Muscle layer of duodenum (tissue), 2 donors: ENCODE results near the gene SNCB.

ENCODE experiments used
- H3K27ac ChIP-seq: one replicate; pipeline ENCODE4 v1.7.0; 2013; ENCODE audit warnings: mild to moderate bottlenecking, low read length
- H3K27me3 ChIP-seq: one replicate; pipeline ENCODE4 v1.7.0; 2013; ENCODE audit warnings: low read depth, mild to moderate bottlenecking, control low read depth, low read length
- H3K36me3 ChIP-seq, 2 donors: one replicate each; pipeline ENCODE4 v1.7.0; 2013; ENCODE audit warnings: low read length in 2 of 2, control low read depth in 1 of 2, mild to moderate bottlenecking in 1 of 2; ENCODE audit not compliant: insufficient read depth in 2 of 2, control insufficient read depth in 1 of 2
- H3K4me1 ChIP-seq, 2 donors: one replicate each; pipeline ENCODE4 v1.7.0; 2013; ENCODE audit warnings: low read length in 2 of 2, mild to moderate bottlenecking in 2 of 2, control low read depth in 1 of 2, moderate library complexity in 1 of 2; ENCODE audit not compliant: insufficient read depth in 2 of 2, control insufficient read depth in 1 of 2
- H3K4me3 ChIP-seq, 2 donors: one replicate each; pipeline ENCODE4 v1.7.0; 2013; ENCODE audit warnings: low read length in 2 of 2, low read depth in 1 of 2, mild to moderate bottlenecking in 1 of 2
- H3K9me3 ChIP-seq, 2 donors: one replicate each; pipeline ENCODE4 v1.7.0; 2013; ENCODE audit warnings: low read length in 2 of 2, control low read depth in 1 of 2, mild to moderate bottlenecking in 1 of 2; ENCODE audit not compliant: control insufficient read depth in 1 of 2
- donor health status: healthy.

The SNCB gene

GRCh38 chr5:176648474-176649194 lies 18.3 kb upstream of the SNCB start:
- Histone ChIP-seq H3K27me3 (no peaks in the 10 kb centered on the region), H3K27ac (no peak overlapping the region), H3K36me3 (peaks cover 5 to 11% of the 10 kb centered on the region in 2 donors), H3K9me3 (no peaks in the 10 kb centered on the region), H3K4me1 (peaks cover 6 to 14% of the 10 kb centered on the region in 2 donors), H3K4me3 (peak overlapping the region; percentile 71 to 80)

DNA sequence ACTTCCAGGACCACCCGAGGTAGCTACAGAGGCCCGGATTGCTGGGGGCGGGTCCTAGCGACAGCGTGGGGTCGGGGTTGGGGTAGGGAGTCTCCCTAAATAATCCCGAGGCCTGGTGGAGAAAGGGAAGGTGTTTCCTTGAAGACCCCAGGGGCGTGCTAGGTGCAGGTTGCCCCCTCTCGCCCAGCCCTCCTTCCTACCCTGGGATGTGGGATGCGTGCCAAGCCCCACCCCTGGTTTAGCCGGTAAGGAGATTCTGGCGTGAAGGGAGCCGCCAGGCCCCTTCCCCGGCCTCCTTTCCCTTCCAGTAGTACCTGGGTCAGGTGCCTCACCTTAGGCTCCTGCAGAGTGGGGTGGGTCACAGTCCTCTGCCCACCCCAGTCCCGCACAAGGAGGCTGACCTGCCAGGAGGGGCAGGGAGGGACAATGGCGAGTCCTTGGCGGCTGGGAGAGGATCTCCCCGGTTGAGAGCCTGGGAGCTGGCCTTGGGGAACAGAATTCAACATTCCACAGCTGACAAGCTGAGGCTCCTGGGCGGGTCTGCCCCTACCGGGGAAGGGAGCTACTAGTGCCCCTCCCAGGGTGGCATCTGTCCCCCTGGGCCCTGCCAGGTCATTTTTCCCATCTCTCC lies 17.6 kb upstream of the SNCB start:
- Histone ChIP-seq H3K27ac (no peak overlapping the region), H3K4me1 (peaks cover 6 to 14% of the 10 kb centered on the region in 2 donors), H3K9me3 (no peaks in the 10 kb centered on the region), H3K27me3 (no peaks in the 10 kb centered on the region), H3K36me3 (peaks cover 0 to 5% of the 10 kb centered on the region in 2 donors), H3K4me3 (peak overlapping the region; percentile 71 to 80)

- Histone ChIP-seq H3K4me1 (peaks cover 6 to 14% of the 10 kb centered on the region in 2 donors), H3K27me3 (no peaks in the 10 kb centered on the region), H3K4me3 (peak within 1 kb of the TSS; percentile 71 to 80), H3K9me3 (no peaks in the 10 kb centered on the region), H3K27ac (peak within 1 kb of the TSS; percentile 23), H3K36me3 (no peaks in the 10 kb centered on the region)
These were observed 16.9 kb upstream of the SNCB start, which contains the start of gene TSPAN17 for GRCh38 chr5:176647030-176647842. Gene TSPAN17 (plus strand): TSS chr5:176647484. CDS start chr5:176647616, 132 bp downstream.

DNA sequence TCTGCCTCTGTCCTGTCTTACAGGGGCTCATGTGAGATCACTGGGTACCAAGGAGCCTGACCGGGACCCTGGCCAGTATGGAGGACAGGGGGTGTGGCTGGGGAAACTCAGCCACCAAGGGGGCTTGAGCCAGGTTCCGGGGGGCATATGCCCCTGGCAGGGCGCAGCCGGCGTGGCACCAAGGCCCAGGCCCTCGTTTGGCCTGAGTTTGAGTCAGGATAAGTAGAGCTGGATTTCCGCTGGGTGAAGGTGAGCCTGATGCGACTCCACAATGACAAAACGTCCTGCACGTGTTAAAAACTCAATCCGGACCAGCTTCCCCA lies 16.3 kb upstream of the SNCB start:
- Histone ChIP-seq H3K36me3 (no peaks in the 10 kb centered on the region), H3K27me3 (no peaks in the 10 kb centered on the region), H3K9me3 (no peaks in the 10 kb centered on the region), H3K4me1 (peaks cover 6 to 14% of the 10 kb centered on the region in 2 donors), H3K4me3 (peak overlapping the region; percentile 64 to 80), H3K27ac (peak overlapping the region; percentile 23)

DNA sequence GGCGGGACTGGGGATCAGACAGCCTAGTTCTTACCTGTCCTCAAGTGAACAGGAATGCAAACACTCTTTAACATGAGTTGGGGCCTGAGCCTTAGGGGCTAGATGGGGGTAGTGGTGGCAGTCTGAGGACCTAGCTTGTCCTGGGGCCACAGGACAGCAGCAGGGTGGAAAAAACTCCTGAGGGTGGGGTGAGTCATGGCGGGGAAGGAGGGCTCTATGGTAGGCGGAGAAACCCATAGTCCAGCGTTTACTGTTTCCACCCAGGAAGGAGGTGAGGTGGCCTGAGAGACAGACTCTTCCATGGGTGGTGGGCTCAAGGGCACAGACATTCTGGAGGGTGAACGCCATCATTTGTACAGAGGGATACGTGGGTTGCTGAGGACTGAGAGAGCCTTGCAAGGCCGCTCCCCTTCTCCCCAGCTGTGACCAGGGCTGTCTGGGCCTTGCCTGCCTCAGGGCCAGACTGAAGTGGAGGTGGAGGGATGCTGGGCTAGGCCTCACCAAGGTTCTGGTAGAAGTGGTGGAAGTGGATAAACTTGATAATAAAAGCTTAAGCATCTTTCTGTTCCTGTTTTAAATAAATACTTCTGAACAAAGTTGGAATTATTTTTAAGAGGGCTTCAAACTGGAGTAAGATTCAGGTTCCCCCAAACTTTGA lies 15.8 kb upstream of the SNCB start:
- H3K36me3 ChIP-seq = no peaks in the 10 kb centered on the region
- H3K4me1 ChIP-seq = peaks cover 6 to 14% of the 10 kb centered on the region in 2 donors
- H3K27me3 ChIP-seq = no peaks in the 10 kb centered on the region
- H3K4me3 ChIP-seq = peak overlapping the region; percentile 64 to 80
- no peaks in the 10 kb centered on the region for H3K9me3 ChIP-seq
- H3K27ac ChIP-seq = peak overlapping the region; percentile 23

GRCh38 chr5:176644878-176645670 lies 14.7 kb upstream of the SNCB start:
- H3K9me3 ChIP-seq = no peaks in the 10 kb centered on the region
- H3K36me3 ChIP-seq = no peaks in the 10 kb centered on the region
- peaks cover 6 to 14% of the 10 kb centered on the region in 2 donors for H3K4me1 ChIP-seq
- H3K27me3 ChIP-seq = no peaks in the 10 kb centered on the region
- no peak overlapping the region for H3K27ac ChIP-seq
- no peak overlapping the region for H3K4me3 ChIP-seq

- Histone ChIP-seq H3K36me3 (no peaks in the 10 kb centered on the region), H3K4me1 (peaks cover 6 to 14% of the 10 kb centered on the region in 2 donors), H3K9me3 (no peaks in the 10 kb centered on the region), H3K27ac (no peak overlapping the region), H3K27me3 (no peaks in the 10 kb centered on the region), H3K4me3 (no peak overlapping the region)
These were observed 14.0 kb upstream of the SNCB start for GRCh38 chr5:176644294-176644693.

DNA sequence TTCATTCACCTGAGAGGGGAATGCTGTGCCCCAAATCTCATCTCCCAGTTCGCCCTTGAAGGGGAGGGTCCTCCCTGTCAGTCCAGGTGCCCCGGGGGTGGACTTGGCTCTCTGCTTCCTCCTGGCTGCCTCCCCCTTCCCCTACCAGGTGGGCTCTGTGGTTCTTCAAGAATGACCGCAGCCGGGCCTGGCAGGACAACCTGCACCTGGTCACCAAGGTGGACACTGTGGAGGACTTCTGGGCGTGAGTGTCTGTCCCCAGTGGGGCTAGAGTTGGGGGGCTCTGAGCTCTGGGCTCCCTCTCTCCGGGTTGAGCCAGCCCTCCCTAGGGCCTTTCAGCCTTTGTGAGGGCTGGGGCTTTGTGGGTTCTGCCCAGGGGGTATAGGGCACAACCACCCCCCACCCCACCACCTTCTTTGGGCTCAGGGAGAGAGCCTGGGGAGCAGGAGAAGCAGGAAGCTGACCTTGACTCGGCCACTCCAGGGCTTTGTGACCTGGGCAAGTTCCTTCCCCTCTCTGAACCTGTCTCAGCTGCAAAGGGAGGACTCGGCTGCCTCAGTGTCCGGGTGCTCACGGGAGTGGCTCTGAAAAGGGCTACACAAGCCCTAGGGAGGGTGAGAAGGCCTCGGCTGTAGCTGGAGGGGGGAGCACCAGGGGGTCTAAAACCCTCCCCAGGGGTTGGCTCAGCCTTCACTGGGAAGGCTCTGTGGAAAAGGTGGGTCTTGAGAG lies 13.3 kb upstream of the SNCB start:
- Histone ChIP-seq H3K4me3 (no peak overlapping the region), H3K9me3 (no peaks in the 10 kb centered on the region), H3K4me1 (peaks cover 6 to 10% of the 10 kb centered on the region in 2 donors), H3K36me3 (no peaks in the 10 kb centered on the region), H3K27ac (no peak overlapping the region), H3K27me3 (no peaks in the 10 kb centered on the region)

GRCh38 chr5:176642675-176643490 lies 12.5 kb upstream of the SNCB start:
- H3K4me3 ChIP-seq = no peak overlapping the region
- H3K27ac ChIP-seq = no peak overlapping the region
- no peaks in the 10 kb centered on the region for H3K9me3 ChIP-seq
- no peaks in the 10 kb centered on the region for H3K27me3 ChIP-seq
- H3K4me1 ChIP-seq = peaks cover under 1 to 2% of the 10 kb centered on the region in 2 donors
- H3K36me3 ChIP-seq = no peaks in the 10 kb centered on the region
